GM18951 (cell line): ENCODE measurements around the gene MINDY1.

Source experiments
- POLR2A ChIP-seq: IDR thresholded peaks from 4 replicates; pipeline ENCODE4 v1.6.1; 2011; ENCODE audit warnings: mild to moderate bottlenecking; ENCODE audit not compliant: insufficient read length, insufficient read depth; ENCODE audit errors: extremely low read depth
- in situ Hi-C: fragments of 300-500 bp; cut with MboI; formaldehyde crosslinking; loops from one replicate; pipeline ENCODE4 v1.12.0; 2022; ENCODE audit warnings: low sequenced_read_pairs, mixed read lengths, inconsistent platforms; ENCODE audit not compliant: unreplicated experiment

MINDY1 gene

DNA sequence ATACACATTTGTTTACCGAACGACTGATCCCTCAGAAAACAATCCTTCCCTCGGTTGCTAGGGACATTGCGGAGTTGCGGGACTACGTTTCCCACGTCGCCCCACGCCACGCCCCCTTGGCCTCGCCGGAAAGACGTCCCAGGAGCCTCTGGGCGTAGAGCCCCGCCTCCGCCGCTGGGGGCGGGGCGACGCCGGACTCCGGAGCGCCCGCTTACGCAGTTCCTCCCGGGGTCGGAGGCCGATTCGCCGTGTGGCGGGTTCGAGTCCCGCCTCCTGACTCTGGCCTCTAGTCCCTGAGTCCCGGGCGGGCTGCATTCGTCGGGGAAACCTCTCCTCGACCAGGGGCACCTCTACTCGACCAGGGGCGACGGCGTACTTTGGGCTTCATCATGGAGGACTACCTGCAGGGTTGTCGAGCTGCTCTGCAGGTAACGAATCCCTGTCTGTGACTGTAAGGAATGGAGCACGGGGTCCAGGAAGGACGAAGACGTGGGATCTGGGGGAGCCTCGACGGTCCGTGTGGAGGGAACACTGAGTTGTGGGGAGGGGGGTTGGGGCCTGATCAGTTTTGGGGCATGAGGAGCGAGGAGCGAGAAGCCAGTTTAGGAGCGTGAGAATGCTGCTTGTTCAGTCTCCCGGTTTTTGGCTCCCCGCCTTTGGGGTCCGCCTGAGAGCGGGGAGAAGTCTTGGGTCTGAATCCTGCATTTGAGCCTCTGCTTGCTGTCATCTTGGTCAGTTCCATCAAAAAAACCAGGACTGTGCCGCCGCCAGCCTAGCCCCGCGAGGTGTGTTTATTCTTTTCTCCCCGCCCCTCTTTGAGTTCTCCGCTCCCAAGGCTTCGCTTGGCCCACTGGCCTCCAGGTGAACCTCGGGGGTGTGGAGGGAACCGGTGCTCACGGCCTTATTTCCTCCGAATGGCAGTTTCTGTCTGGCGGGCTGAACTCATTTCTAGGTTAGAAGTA is 1.8 kb upstream of the MINDY1 start, which contains the start of gene PRUNE1:
Gene PRUNE1 (plus strand): TSS at position 206 of the 962 bp plus-strand sequence. CDS start 184 bp downstream, at position 390.
- TF ChIP-seq POLR2A = peak; percentile 67
- in situ Hi-C loops = no loop called here

DNA sequence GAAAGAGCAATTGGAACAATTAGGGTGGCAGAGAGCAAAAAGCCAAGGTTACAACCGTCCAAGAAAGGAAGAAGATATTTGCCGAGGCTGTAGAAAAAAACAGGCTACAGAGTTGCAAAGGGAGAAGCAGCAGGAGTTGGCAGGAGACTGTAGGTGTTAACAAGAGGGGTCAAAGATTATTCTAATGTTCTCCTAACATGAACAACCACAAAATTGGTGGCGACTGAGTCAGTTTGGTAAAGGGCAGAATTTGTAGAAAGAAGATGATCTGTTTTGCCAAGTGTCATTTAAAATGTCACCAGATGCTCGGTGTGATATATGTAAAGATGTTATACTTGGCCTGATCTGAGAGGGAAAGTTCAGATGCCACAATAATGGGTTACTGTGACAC is 1.1 kb upstream of the MINDY1 start:
- in situ Hi-C loops = no loop called here
- no peak for TF ChIP-seq POLR2A

DNA sequence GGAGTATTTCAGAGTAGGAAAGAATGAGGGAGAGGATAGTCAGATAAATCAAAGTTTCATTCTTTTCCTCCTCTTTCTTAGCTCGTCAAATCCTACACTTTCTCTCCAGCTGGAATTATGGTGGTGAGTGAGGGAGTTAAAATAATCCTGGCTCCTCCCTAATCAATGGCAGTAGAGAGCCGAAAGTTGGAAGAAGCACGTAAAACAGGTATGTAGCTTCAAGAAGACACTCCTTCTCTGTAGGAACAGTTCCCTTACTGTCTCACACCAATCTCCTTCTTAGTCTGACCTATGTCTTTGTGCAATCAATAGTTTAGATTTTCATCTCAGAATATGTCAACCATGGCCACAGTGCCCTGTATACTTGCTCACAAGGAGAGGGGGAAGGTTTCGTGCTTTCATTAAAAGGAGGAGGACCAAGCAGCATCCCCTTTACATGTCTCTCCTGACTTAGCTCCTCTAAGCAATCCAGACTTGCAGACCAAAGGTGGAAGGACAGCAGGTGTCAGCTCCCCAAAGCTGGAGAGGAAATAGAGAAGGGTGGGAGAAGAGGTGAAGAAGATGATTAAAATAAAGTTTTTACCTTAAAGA is 878 bp downstream of the MINDY1 start:
- no peak for TF ChIP-seq POLR2A
- in situ Hi-C loops = no loop called here

DNA sequence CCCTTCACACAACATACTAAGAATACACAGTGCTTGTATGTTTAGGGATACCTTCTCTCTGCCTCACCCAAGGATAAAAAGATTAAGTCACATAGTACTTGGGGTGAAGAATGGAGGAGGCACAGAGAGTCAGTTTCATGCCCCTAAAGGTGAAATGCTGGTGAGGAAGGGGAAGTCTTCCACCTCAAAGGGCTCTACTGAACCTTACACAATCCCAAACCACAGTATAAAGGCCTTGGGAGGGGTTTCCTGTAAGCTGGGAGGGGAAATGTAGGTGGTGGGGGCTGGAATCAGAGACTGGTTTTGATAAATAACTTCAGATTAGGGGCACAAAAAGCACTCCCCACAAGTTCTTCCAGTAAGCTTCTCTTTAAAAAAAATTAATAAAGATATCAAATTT is 3.5 kb downstream of the MINDY1 start:
- no peak for TF ChIP-seq POLR2A
- in situ Hi-C loops = no loop called here

DNA sequence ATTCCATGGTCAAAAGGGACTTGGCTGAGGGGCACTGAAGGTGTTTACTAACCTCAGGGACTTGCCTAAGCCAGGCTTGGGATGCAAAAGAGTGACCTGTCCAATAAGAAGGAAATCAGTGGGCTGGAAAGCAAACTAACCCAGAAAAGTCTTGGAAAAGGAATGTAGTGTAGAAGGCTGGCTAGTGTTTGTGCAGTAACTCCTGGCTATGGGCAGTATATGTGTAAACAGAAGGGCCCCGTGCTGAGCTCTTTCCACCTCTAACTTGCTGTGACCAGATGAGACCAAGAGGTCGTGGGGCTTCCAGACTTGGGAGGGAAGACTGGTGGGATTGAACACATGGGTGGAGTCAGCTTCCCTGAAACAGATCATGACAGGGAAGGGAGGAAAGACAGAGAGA is 4.1 kb downstream of the MINDY1 start:
- no peak for TF ChIP-seq POLR2A
- in situ Hi-C loops = no loop called here

DNA sequence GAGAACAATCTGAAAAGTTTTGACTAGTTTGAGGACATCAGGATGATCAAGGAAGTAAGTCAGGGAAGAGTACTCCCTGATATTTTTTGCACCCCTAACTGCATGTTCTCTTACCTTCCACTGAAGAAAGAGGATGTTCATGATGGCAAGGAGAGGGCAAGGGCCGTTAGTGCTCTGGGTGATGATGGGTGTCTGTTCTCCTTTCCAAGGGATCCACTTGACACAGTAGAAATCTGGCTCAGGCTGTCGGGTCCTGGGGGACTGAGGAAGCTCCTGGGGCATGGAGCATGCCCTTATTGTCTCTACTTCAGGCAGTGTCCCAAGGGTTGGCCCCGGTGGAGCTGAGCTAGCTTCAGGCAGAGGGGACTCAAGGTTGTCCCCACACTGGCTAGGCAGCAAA is 4.7 kb downstream of the MINDY1 start:
- in situ Hi-C loops = no loop called here
- TF ChIP-seq POLR2A = no peak

DNA sequence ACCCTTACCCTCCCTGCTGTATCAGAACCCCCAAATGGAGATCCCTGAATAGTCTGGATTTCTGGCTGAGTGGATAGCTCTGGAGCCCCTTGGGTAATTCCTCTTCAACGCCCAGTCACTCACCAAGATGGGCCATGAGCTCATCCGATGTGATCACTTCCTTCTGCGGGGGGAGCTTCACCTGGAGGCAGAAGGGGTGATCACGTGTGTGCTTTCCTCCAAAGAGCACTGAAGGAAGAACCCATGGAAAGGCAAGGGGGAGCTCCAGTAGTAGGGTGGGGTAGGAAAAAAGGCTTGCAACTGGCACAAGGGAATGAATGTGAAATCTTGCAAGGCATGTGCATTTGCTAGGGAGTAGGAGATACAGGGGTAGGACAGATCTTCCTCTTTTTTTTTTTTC is 5.1 kb downstream of the MINDY1 start:
- no peak for TF ChIP-seq POLR2A
- in situ Hi-C loops = no loop called here

DNA sequence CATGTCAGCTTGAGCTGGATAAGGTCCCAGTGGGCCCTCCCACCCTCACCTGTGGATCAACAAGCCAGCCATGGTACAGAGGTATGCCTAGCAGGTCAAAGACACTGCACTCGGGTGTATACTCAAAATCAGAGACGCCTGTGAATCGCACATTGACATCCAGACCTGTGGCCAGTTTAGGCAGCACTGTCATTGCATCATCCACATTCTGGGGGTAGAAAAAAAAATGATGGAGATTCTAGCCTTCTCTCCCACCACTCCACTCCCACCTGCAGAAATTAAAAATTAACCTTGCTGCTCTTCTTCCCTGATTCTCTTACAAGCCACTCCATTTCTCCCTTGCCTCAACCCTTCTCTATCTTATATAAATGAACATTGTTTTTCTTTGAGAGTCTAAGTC is 6.3 kb downstream of the MINDY1 start:
- no peak for TF ChIP-seq POLR2A
- in situ Hi-C loops = no loop called here

DNA sequence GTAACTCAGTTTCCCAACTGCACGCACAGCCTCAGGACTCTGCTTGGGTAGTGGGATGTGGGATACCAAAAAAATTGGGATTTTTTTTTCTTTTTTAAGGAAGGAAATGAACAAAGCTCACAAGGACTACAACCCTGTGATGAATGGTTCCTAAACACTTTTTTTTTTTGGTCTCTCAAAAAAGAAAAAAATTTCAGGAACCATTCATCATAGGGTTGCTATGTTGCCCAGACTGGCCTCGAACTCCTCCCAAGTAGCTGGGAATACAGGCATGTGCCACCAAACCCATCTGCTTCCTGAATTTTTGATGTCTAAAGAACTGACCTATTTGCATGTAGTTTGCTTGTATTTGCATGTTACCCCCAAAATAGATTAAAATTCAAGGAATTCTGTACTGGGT is 6.8 kb downstream of the MINDY1 start:
- TF ChIP-seq POLR2A = no peak

DNA sequence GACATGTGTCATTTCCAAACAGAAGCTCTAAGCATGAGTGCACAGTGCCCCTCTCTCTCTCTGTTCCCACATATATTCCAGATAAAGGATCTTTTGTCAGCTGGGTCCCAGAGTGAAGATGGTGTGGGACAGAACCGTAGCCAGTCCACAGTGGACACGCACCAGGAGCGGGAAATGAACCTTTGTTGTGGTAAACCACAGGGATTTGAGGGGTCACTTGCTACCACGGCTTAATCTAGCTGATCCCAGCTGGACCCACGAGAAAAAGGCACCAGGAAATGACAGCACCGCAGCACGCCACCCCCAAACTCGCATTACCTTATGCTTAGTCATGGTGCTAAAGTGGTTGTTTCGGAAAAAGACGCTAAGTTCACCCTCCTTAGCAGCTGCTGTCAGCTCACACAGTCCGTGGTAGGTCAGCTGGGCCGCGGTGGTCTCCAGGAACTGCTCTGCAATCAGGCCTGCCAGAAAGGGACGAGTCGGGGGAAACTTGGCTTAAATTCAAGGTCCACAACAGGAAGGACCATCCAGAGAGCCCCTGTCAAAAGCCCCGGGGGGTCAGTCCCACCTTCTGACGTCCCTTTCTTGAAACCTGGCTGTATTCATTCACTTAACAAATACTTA is 7.5 kb downstream of the MINDY1 start:
- in situ Hi-C loops = loop anchor here (10.0 kb wide), 1 partner anchor 744 kb away; the partner anchor contains the start of gene CA14
- no peak for TF ChIP-seq POLR2A

More for the DNA sequence above, 6.8 kb downstream of the MINDY1 start:
- in situ Hi-C loops = loop anchor here (10.0 kb wide), 1 partner anchor 745 kb away; the partner anchor contains the start of gene CA14

DNA sequence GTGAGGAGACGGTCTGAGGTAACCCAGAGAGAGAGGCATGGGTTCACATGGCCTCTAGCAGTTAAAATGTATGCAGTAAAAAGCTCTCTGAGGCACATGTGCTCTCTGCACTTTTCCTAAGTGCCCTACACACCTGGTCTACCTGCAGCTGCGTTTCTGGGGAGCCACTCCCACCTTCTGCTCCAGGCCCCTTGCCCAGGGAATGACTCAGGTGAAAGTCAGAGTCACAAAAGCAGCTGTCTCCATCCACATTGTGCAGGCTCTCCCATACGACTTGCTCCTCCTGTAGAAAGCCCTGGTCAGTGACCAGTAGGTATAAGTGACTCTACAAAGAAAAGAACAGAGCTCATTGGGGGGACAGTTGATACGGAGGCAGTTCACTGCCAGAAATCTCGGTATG is 8.8 kb downstream of the MINDY1 start:
- no peak for TF ChIP-seq POLR2A
- in situ Hi-C loops = loop anchor here (10.0 kb wide), 1 partner anchor 743 kb away; the partner anchor contains the start of gene CA14

DNA sequence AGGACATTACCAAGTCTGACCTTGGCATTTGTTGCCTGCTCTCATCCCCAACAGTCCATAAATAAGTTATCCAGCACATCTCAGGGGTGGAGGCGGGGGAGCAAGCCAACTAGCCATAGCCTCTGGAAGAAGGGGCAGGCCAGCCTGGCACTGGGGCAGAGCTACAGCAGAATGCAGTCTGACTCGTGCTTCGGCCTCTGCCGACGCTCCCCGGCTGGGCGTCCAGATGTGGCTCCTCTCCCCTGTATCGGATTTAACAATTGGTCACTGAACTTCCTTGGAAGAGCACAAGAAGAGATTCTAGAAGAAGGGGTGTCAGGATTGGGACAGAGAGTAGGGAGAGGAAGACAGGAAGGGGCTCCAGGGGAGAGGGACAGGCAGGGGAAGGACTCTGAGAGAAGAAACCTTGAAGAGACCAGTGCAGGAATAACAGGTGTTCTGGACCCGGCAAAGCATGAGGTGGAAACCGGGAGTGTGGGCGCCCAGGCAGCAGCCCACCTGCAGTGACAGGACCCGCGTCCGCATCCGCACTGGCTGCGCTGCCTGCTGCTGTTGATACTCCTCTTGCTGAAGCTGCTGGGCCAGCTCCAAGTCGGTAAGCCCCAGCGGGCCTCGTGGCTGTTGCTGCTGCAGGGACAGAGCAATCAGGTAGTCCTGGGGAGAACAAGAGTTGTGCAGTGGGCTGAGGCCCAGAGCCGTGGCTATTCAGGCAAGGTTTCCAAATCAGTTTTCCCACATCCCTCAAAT is 9.4 kb downstream of the MINDY1 start:
- no peak for TF ChIP-seq POLR2A
- in situ Hi-C loops = loop anchor here (10.0 kb wide), 1 partner anchor 742 kb away; the partner anchor contains the start of gene CA14
